Measurements from ENCODE around the gene IL17C.

IL17C gene

GRCh38 chr16:88638323-88639230, at the start of gene IL17C:
Gene IL17C, plus strand, starts transcription at chr16:88638572. Its CDS starts 70 bp downstream, at chr16:88638642.
- DNase-seq (ENCODE audit: low read depth in 1 of 2, low spot score in 1 of 2): no peak

- no peak for DNase-seq (ENCODE audit: low read depth in 1 of 2, low spot score in 1 of 2)
These were observed 49.6 kb upstream of the IL17C start for GRCh38 chr16:88588754-88589153.

- no peak for DNase-seq (ENCODE audit: low read depth in 1 of 2, low spot score in 1 of 2)
These were observed 48.9 kb upstream of the IL17C start for GRCh38 chr16:88589441-88589840.

- DNase-seq (ENCODE audit: low read depth in 1 of 2, low spot score in 1 of 2): no peak
These were observed 46.8 kb upstream of the IL17C start for GRCh38 chr16:88591577-88592021.

GRCh38 chr16:88593061-88593460, 45.3 kb upstream of the IL17C start:
- no peak for DNase-seq (ENCODE audit: low read depth in 1 of 2, low spot score in 1 of 2)

- no peak for DNase-seq (ENCODE audit: low read depth in 1 of 2, low spot score in 1 of 2)
These were observed 44.9 kb upstream of the IL17C start for GRCh38 chr16:88593489-88593888.

GRCh38 chr16:88593910-88594309, 44.5 kb upstream of the IL17C start:
- no peak for DNase-seq (ENCODE audit: low read depth in 1 of 2, low spot score in 1 of 2)

GRCh38 chr16:88595101-88595500, 43.3 kb upstream of the IL17C start:
- DNase-seq (ENCODE audit: low read depth in 1 of 2, low spot score in 1 of 2): no peak

GRCh38 chr16:88595921-88596320, 42.5 kb upstream of the IL17C start:
- DNase-seq (ENCODE audit: low read depth in 1 of 2, low spot score in 1 of 2): no peak

- no peak for DNase-seq (ENCODE audit: low read depth in 1 of 2, low spot score in 1 of 2)
These were observed 41.9 kb upstream of the IL17C start for GRCh38 chr16:88596483-88596882.

- DNase-seq (ENCODE audit: low read depth in 1 of 2, low spot score in 1 of 2): no peak
These were observed 40.4 kb upstream of the IL17C start for GRCh38 chr16:88597856-88598491.

GRCh38 chr16:88599092-88599733, 39.2 kb upstream of the IL17C start:
- DNase-seq (ENCODE audit: low read depth in 1 of 2, low spot score in 1 of 2): no peak

GRCh38 chr16:88599825-88600538, 38.4 kb upstream of the IL17C start:
- no peak for DNase-seq (ENCODE audit: low read depth in 1 of 2, low spot score in 1 of 2)

GRCh38 chr16:88600539-88600896, 37.9 kb upstream of the IL17C start:
- no peak for DNase-seq (ENCODE audit: low read depth in 1 of 2, low spot score in 1 of 2)

- no peak for DNase-seq (ENCODE audit: low read depth in 1 of 2, low spot score in 1 of 2)
These were observed 36.9 kb upstream of the IL17C start for GRCh38 chr16:88601313-88602036.

GRCh38 chr16:88602091-88602490, 36.3 kb upstream of the IL17C start:
- no peak for DNase-seq (ENCODE audit: low read depth in 1 of 2, low spot score in 1 of 2)

GRCh38 chr16:88605186-88606147, 32.9 kb upstream of the IL17C start:
- no peak for DNase-seq (ENCODE audit: low read depth in 1 of 2, low spot score in 1 of 2)

- DNase-seq (ENCODE audit: low read depth in 1 of 2, low spot score in 1 of 2): no peak
These were observed 32.1 kb upstream of the IL17C start for GRCh38 chr16:88606148-88606757.

GRCh38 chr16:88608076-88608475, 30.3 kb upstream of the IL17C start:
- no peak for DNase-seq (ENCODE audit: low read depth in 1 of 2, low spot score in 1 of 2)

All from stimulated activated CD4-positive, alpha-beta T cell treated with anti-CD3 and anti-CD28 coated beads, Interleukin-15, amount 100 ng/mL, for 1 hour (primary cell).